Skeletal muscle satellite cell (primary cell): ENCODE measurements around the gene NBDY.
"Not testable (repeated sequence)": the region's sequence is repeated elsewhere in the genome, so short reads cannot be mapped to it uniquely, and the experiment has no call there.

Experiments used
- H3K27me3 ChIP-seq: 2 replicates; pipeline ENCODE4 v1.7.0; 2013; ENCODE audit warnings: low read length; ENCODE audit not compliant: control insufficient read depth, insufficient read depth
- H3K36me3 ChIP-seq: 2 replicates; pipeline ENCODE4 v1.7.0; 2013; ENCODE audit warnings: mild to moderate bottlenecking, control low read depth, low read length; ENCODE audit not compliant: insufficient read depth
- H3K4me1 ChIP-seq: 2 replicates; pipeline ENCODE4 v1.7.0; 2013; ENCODE audit warnings: low read length; ENCODE audit not compliant: control insufficient read depth, insufficient read depth
- H3K4me2 ChIP-seq: 2 replicates; pipeline ENCODE4 v1.7.0; 2013; ENCODE audit warnings: mild to moderate bottlenecking, low read length
- H3K4me3 ChIP-seq: 2 replicates; pipeline ENCODE4 v1.7.0; 2013; ENCODE audit warnings: low read length
- H3K9ac ChIP-seq: 2 replicates; pipeline ENCODE4 v1.7.0; 2013; ENCODE audit warnings: mild to moderate bottlenecking, low read depth, low read length, moderate library complexity
- H3K9me3 ChIP-seq: replicated peaks from 2 replicates; pipeline ENCODE4 v1.7.0; 2013; ENCODE audit warnings: mild to moderate bottlenecking, control low read depth, low read length

The NBDY gene

DNA sequence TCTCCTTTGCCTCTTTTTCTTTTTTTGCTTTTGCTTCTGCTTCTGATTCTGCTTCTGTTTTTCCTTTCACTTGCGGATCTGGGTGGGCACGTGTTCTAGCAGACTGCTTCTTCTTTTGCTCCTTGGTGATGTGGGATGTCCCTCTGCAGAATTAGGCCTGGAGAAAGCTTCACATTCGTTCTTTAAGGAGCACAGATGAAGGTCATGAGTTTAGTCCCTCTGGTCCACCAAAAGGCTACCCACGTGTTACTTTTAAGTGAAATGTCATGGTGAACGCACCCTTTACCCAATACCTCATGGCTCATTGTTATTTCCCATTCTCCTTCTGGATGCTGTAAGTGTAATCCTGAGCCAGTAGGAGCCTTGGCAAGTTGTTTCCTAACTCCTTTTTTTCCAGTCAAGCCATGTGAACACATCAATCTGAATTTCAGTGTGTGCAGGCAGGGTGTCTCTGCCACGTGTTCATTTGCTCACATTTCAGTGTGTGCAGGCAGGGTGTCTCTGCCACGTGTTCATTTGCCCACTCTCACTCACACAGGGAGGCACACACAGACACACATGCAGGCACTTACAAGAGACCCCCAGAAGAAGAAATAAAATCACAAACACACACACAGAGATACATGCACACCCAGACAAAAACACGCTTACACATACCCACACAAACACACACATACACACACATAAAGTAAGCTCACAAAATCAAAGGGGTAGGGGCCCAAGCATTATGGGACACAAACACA lies 36.9 kb downstream of the NBDY start:
- H3K36me3 ChIP-seq = no peaks in the 10 kb centered on the region
- H3K9ac ChIP-seq = no peak overlapping the region
- H3K4me2 ChIP-seq = no peak overlapping the region
- no peaks in the 10 kb centered on the region for H3K9me3 ChIP-seq
- no peaks in the 10 kb centered on the region for H3K27me3 ChIP-seq
- H3K4me3 ChIP-seq = no peak overlapping the region
- peaks cover 25% of the 10 kb centered on the region for H3K4me1 ChIP-seq

DNA sequence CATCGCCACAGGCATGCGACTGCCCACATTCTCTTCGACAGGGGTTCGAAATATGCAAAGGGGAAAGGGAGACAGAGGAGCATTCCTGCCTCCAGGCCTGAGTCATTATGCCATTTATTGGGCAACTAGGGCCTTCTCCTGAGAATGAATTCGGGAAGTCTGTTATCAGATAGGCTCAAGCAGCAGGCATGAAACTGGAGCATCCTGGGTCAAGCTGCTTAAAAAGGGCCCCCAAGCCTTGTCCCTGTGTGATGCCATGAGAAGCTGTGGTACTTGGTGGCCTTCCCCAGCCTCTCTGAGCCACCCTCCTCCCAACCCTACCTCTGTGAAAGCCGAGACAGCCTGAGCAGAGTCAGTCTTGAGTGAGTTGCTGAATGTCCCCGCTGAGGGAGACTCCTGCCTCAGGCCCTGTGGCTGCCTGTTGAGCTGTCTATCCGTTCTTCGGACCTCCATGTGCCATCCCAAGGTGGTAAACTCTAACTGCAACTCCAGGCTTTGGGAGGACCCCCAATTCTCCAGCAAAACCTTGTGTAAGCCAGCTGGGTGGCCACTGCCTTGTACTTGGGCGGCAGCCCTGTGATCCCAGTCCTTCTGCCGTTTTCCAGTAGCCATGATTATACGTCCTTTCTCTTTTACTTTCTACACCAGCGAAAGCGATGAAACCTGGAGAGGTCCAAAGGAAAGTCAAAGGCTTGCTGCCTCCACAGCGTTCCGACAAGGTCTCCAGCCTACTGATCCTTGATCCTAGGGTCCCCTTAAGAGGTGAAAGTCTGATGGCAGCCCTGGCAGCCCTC lies 37.7 kb downstream of the NBDY start:
- H3K4me3 ChIP-seq = peak overlapping the region; percentile 55
- H3K36me3 ChIP-seq = no peaks in the 10 kb centered on the region
- H3K9ac ChIP-seq = peak overlapping the region; percentile 2

DNA sequence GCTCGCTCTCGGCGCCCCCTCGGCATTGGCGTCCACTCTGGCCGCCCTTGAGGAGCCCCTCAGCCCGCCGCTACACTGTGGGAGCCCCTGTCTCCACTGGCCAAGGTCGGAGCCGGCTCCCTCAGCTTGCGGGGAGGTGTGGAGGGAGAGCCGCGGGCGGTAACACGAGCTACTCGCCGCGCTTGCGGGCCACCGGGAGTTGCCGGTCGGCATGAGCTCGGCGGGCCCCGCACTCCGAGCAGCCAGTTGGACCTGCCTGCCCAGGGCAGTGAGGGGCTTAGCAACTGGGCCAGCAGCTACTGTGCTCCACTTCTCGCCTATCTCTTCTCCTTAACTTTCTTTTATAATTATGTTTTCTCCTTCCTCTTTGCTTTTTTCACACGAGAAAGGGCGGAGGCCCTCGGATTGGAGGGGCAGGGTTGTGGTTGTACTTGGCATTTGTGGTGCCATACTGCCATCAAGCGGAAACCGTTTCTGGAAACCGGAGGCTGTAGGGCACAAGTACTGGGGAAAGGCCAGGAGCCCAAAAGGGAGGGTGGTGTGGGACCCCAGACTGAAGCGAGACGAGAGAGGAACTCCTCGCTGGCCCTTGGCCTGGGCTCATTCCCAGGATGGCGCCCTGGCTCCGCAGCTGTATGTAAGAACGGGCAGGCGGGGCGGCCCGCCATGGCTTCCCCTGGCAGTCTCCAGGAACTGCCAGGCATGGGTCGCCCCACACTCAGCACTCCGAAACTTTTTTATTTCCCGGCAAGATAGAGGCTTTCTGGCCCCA lies 38.5 kb downstream of the NBDY start:
- peak overlapping the region; percentile 2 for H3K9ac ChIP-seq
- H3K9me3 ChIP-seq = not testable (repeated sequence)

More for the DNA sequence above, 37.7 kb downstream of the NBDY start:
- Histone ChIP-seq H3K9me3 (no peaks in the 10 kb centered on the region), H3K4me1 (peaks cover 25% of the 10 kb centered on the region), H3K4me2 (peak overlapping the region; percentile 62), H3K27me3 (no peaks in the 10 kb centered on the region)

DNA sequence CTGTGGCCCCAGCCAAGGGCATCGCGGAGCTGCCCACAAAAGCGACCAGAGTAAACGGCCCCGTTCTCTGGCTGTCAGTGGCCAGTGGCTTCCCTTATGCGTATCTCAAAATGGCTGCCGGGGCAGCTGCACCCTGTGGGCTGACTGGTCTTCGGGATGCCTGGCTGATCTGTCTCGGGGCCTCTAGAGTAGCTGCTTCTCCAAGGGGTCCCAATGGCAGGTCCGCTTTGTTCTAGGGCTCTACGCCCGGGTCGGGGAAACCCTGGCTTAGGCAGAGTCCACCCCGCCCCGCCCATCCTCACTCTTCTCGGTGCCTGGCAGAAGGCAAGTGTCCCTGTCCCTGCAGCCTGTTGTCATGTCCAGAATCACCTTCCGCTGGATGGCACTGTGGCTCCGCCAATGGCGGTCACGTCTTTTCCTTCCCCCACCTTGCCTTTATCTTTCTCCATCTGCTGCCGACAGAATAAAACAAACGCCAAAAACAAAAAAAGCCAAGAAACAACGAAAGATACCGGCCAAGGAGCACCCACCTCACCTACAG lies 39.1 kb downstream of the NBDY start:
- H3K4me1 ChIP-seq = peaks cover 25% of the 10 kb centered on the region
- H3K27me3 ChIP-seq, H3K4me2 ChIP-seq, H3K9me3 ChIP-seq, H3K9ac ChIP-seq, H3K36me3 ChIP-seq, H3K4me3 ChIP-seq: not testable (repeated sequence)

More for the DNA sequence above, 38.5 kb downstream of the NBDY start:
- peaks cover 25% of the 10 kb centered on the region for H3K4me1 ChIP-seq
- H3K27me3 ChIP-seq, H3K36me3 ChIP-seq: not testable (repeated sequence)
- peak overlapping the region; percentile 55 for H3K4me3 ChIP-seq
- H3K4me2 ChIP-seq = peak overlapping the region; percentile 62

DNA sequence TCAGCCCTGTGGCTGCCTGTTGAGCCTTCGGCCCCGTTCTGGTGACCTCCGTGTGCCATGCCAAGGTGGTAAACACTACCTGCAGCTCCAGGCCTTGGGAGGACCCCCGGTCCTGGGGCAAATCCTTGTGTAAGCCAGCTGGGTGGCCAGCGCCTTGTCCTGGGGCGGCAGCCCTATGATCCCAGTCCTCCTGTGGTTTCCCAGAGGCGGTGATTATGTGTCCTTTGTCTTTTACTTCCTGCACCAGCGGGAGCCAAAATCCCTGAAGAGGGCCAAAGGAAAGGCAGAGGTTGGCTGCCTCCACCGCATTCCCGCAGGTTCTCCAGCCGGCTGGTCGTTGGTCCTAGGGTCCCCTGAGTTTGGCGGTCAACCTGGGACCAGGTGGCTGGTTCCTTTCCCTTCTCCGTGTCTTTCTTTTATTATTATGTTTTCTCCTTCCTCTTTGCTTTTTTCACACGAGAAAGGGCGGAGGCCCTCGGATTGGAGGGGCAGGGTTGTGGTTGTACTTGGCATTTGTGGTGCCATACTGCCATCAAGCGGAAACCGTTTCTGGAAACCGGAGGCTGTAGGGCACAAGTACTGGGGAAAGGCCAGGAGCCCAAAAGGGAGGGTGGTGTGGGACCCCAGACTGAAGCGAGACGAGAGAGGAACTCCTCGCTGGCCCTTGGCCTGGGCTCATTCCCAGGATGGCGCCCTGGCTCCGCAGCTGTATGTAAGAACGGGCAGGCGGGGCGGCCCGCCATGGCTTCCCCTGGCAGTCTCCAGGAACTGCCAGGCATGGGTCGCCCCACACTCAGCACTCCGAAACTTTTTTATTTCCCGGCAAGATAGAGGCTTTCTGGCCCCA lies 43.9 kb downstream of the NBDY start:
- not testable (repeated sequence) for H3K36me3 ChIP-seq, H3K27me3 ChIP-seq, H3K4me2 ChIP-seq, H3K4me1 ChIP-seq, H3K9ac ChIP-seq, H3K4me3 ChIP-seq, H3K9me3 ChIP-seq

DNA sequence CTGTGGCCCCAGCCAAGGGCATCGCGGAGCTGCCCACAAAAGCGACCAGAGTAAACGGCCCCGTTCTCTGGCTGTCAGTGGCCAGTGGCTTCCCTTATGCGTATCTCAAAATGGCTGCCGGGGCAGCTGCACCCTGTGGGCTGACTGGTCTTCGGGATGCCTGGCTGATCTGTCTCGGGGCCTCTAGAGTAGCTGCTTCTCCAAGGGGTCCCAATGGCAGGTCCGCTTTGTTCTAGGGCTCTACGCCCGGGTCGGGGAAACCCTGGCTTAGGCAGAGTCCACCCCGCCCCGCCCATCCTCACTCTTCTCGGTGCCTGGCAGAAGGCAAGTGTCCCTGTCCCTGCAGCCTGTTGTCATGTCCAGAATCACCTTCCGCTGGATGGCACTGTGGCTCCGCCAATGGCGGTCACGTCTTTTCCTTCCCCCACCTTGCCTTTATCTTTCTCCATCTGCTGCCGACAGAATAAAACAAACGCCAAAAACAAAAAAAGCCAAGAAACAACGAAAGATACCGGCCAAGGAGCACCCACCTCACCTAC lies 44.5 kb downstream of the NBDY start:
- not testable (repeated sequence) for H3K4me3 ChIP-seq, H3K36me3 ChIP-seq, H3K9ac ChIP-seq, H3K9me3 ChIP-seq, H3K4me1 ChIP-seq, H3K4me2 ChIP-seq, H3K27me3 ChIP-seq

DNA sequence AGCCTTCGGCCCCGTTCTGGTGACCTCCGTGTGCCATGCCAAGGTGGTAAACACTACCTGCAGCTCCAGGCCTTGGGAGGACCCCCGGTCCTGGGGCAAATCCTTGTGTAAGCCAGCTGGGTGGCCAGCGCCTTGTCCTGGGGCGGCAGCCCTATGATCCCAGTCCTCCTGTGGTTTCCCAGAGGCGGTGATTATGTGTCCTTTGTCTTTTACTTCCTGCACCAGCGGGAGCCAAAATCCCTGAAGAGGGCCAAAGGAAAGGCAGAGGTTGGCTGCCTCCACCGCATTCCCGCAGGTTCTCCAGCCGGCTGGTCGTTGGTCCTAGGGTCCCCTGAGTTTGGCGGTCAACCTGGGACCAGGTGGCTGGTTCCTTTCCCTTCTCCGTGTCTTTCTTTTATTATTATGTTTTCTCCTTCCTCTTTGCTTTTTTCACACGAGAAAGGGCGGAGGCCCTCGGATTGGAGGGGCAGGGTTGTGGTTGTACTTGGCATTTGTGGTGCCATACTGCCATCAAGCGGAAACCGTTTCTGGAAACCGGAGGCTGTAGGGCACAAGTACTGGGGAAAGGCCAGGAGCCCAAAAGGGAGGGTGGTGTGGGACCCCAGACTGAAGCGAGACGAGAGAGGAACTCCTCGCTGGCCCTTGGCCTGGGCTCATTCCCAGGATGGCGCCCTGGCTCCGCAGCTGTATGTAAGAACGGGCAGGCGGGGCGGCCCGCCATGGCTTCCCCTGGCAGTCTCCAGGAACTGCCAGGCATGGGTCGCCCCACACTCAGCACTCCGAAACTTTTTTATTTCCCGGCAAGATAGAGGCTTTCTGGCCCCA lies 49.3 kb downstream of the NBDY start:
- not testable (repeated sequence) for H3K4me1 ChIP-seq, H3K4me3 ChIP-seq, H3K36me3 ChIP-seq, H3K27me3 ChIP-seq, H3K9ac ChIP-seq, H3K9me3 ChIP-seq, H3K4me2 ChIP-seq

DNA sequence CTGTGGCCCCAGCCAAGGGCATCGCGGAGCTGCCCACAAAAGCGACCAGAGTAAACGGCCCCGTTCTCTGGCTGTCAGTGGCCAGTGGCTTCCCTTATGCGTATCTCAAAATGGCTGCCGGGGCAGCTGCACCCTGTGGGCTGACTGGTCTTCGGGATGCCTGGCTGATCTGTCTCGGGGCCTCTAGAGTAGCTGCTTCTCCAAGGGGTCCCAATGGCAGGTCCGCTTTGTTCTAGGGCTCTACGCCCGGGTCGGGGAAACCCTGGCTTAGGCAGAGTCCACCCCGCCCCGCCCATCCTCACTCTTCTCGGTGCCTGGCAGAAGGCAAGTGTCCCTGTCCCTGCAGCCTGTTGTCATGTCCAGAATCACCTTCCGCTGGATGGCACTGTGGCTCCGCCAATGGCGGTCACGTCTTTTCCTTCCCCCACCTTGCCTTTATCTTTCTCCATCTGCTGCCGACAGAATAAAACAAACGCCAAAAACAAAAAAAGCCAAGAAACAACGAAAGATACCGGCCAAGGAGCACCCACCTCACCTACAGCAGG lies 50.0 kb downstream of the NBDY start:
- not testable (repeated sequence) for H3K4me1 ChIP-seq, H3K9me3 ChIP-seq, H3K4me2 ChIP-seq, H3K36me3 ChIP-seq, H3K27me3 ChIP-seq, H3K4me3 ChIP-seq, H3K9ac ChIP-seq

DNA sequence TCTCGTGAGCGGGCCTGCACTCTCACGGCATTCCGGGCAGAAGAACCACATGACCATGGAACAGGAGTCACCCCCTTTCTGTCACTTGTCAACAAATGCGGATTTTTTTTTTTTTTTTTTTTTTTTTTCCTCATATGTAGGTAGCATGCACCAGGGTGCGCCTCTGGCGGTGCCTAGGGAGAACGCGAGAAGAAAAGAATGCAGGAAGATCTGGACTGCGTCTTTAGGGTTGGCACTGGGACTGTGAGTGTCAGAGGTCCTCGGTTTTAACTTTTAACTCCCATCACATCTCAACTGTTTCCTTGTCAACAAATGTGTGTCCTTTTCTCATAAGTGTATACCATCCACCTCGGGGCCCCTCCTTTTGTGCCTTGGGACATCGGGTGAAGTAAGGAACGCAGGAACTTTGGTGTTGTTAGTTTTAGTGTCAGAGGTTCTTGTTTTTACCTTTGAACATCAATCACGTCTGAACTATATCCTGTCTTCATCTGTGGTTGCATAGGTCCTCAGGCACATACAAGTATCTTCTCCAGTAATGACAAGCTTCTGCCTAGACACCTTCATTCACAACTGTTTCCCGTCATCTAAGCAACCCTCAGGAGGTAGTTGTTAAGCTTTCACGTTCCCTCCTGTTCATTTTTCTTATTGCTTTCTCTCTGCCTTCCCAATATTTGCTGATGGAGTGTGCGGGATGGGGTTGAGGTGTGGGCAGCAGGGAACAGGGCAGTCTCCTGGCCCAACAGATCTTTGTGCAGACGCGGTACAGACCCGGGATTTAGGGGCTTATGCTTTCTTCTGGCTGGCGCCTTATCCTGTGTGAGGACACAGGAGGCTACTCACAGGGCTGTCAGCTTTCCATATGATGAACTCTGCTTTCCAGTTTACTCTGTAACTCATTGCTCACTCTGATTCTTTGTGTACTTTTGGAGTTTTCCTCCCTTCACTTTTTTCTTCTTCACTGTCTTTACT lies 51.9 kb downstream of the NBDY start:
- not testable (repeated sequence) for H3K9me3 ChIP-seq, H3K36me3 ChIP-seq, H3K4me2 ChIP-seq, H3K27me3 ChIP-seq, H3K4me1 ChIP-seq, H3K4me3 ChIP-seq, H3K9ac ChIP-seq
